NCI-H1105 treated with DMSO at 0.1 percent for 48 hours (cell line): ENCODE data around the gene CASP3.

Source experiments
- DNase-seq: peaks from one replicate; lab custom pipeline; 2025; lab: John Stamatoyannopoulos, UW

Gene CASP3

GRCh38 chr4:184649026-184649970, at the start of gene CASP3, which contains the start of gene PRIMPOL:
Gene CASP3, minus strand, starts transcription at chr4:184649447. Its CDS starts 10,994 bp downstream, at chr4:184638453.
Gene PRIMPOL, plus strand, starts transcription at chr4:184649738. Its CDS starts 7,403 bp downstream, at chr4:184657141.
- DNase-seq, result peak; percentile 89

DNA sequence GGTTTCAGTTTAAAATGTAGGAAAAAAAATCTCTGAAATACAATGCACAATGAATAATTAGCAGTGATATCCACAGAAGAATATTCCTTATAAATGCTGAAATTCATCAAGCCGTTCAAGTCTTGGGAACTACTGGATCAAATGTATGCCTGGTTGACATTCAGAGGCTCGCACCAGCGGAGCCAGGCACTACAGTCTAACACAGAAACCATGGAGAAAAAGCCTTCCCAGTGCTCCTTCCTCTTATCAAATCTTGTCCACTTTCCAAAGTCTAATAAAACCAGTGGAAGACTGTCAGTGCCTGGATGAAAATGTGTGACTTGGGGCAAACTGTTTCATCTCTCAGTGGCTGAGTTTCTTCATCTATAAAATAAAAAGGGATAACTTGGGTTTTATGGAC, 48.7 kb upstream of the CASP3 start:
- DNase-seq, result no peak

DNA sequence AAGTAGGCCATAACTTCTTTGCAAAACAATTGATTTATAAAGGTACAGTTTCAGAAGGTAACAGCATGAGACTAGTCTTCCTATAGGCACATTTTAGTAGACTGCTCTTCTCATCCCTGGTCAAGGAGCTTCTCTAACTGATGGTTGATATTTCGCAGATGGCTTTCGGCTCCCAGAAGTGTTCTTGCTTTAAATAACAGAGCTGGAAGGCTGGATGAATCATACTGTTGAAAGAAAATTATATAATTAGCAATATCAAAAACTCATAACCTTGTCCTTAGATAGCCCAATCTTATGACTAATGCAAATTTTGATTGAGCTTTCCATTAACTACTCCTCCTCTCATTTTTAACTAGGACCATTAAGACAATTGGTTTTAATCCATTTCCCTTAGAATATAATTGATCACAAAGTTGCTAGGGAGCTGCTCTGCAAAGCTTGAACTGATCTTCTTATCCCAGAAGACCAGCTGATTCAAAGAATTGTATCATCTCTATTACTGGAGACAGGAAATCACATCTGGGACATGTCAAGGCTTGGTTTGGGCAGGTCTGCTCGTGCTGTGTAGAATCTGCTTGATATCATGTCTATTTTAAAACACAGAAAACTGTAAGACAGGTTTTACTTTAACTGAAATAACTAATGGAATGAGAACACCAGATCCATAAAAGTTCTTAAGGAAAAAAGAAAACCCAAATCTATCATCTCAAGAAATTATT, 46.1 kb upstream of the CASP3 start:
- no peak for DNase-seq

- no peak for DNase-seq
Measured at GRCh38 chr4:184694412-184694956, 45.2 kb upstream of the CASP3 start.

DNA sequence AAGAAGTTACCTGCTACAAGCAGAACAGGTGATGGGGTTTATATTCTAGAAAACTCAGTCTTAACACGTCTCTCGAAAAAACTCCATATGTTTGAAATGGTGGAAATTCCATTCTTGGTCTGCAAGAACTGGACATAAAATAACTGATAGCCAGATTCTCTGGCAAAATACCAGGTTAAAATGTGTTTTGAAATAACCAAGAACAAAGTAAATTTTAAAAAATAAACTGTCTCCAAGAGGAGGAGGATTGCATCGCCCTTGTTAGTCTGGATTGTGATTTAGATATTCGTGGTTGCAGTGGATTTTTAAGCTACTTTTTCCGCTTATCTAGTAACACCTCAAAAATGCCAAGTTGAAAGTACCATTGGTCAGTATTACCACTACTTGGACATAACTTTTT, 43.8 kb upstream of the CASP3 start:
- DNase-seq, result no peak

DNA sequence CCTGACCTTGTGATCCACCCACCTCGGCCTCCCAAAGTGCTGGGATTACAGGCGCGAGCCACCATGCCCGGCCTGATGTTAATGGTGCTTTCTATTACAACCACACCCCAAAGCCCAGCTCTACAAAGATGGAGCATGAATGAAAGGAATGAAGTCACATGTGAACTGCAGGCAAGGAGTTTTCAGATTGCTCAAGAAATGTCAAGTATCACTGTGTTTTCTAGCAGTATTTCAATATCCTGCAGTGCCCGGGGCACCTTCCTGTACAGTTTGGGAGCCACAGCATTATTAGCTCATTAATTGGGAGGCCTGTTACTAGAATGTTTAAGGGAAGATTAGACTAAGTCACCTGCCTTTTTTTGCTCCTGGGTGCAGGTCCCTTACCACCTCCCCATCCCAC, 40.4 kb upstream of the CASP3 start:
- DNase-seq, result no peak

- DNase-seq, result no peak
Measured at GRCh38 chr4:184688447-184688846, 39.2 kb upstream of the CASP3 start.

DNA sequence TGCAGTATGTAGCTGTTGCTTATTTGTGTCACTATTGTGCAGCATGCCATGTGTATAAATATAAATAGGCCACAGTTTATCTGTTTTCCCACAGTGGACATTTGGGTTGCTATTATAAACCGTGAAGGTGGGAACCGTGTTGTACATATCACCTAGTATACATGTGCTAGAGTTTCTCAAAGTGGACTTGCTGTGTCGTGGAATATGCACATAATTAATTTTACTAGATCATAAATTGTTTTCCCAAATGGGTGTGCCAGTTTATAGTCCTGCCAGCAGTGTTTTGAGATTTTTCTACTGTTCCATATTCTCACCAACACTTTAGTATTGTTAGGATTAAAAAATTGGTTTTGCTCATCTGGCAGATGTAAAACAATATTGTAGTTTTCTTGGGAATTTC, 38.8 kb upstream of the CASP3 start:
- DNase-seq, result no peak

DNA sequence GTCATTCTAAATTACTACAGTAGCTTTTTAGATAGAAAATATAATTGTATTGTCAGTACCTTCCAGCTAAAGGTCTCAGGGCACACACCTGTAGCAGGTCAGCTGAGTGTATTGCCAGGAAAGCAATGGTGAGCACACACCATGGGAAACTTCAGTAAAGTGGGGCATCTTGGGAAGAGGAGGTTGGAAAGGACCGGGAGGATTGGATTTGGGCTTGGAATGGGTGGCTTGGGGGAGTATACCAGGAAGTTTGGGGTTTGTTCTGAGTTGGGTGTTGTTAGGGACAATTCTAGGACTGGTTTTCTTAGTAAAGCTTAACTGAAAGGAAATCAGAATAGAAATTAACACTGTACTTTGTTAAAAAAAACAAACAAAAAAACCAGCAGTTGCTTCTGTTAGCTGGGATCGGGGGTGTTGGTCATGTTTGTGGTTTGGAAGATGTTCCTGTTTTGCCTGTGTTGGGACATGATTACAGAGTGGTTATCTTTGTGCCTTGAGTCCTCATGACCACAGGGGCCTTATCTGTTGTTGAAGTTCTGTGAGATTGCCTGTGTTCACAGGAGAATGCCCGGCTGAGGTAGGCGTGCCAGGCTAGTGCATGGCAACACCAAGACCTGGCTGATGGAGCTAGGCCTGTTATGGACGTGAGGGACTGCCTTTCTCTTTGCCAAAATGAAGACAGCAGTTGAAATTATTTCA, 35.4 kb upstream of the CASP3 start:
- no peak for DNase-seq

DNA sequence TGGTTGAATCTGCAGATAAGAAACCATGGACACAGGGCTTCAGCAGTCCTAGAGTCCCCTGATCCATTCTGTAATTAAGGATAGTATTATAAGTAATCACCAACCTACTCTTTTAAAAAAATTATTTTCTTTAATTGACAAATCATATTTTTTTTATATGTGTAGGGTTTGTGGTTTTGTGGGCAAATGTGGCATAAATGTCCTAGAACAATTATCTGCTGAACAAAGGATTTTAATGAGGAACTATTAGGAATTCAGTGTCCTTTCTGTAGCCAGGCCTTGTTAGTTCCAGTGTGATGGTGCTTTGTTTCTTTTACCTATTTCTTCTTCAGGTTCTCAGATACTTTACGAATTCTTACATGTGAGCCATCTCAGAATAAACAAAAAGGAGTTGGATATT, 32.7 kb upstream of the CASP3 start:
- no peak for DNase-seq

- DNase-seq, result no peak
Measured at GRCh38 chr4:184680698-184681097, 31.5 kb upstream of the CASP3 start.

DNA sequence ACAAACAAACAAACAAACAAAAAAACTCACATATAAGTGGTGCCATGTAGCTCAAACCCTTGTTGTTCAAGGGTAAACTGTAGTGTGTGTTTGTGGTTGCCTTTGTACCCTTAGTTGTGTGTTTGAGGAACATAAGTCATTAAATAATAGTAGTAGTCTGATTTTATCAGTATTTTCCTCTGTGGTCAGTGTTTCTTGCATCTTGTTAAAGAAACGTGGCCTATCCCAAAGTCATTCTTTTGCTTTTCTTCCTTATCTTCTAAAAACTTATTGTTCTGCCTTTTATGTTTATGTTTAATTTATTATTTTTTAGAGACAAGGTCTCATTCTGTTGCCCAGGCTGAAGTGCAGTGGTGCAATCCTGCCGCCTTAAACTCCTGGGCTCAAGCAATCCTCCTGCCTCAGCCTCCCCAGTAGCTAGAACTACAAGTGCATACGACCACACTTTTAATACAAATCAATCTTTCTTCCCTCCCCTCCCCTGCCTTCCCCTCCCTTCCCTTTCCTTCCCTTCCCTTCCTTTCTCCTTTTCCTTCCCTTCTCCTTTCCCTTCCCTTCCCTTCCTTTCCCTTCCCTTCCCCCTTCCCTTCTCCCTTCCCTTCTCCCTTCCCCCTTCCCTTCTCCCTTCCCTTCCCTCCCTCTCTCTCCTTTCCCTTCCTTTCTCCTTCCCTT, 26.7 kb upstream of the CASP3 start:
- no peak for DNase-seq

DNA sequence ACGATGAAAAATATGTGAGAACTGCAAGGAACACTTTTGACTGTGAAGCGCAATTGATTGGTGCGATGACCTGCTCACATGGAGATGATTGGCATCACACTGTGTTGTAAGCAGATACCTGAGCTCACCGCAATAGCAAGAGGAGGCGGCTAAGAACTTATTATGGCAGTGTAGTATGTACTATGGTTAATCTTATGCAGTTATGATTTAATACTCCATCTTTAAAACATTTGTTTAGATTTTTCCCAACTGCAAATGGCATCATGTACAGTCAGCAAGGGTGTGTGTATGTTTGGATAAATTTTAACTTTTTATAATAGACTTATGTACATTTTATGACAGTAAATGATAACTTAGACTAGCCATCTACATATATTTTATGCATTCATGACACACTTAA, 25.8 kb upstream of the CASP3 start:
- DNase-seq, result no peak

- no peak for DNase-seq
Measured at GRCh38 chr4:184674011-184674410, 24.8 kb upstream of the CASP3 start.

GRCh38 chr4:184672741-184673140, 23.5 kb upstream of the CASP3 start:
- DNase-seq, result no peak

- DNase-seq, result no peak
Measured at GRCh38 chr4:184671101-184671500, 21.9 kb upstream of the CASP3 start.

DNA sequence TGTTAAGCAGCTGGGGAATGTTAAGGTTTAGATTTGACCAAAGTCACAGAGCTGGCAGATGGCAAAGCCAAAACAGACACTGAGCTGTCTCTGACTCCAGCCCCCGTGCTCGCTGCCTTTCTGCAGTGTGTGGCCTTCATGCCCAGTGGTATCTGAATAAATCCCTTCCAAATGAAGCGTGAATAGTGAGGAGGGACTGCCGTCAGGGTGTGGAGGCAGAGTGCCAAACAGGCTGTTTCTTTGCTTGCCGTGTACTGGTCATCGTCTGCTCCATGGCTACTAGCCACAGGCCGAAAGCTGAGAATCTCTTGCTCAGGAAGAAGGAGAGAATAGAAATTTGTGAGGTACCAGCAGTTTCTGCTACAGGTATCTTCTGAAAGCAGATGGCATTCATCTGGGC, 20.0 kb upstream of the CASP3 start:
- DNase-seq, result no peak

GRCh38 chr4:184668511-184669114, 19.4 kb upstream of the CASP3 start:
- DNase-seq, result no peak

GRCh38 chr4:184668096-184668495, 18.8 kb upstream of the CASP3 start:
- DNase-seq, result no peak

DNA sequence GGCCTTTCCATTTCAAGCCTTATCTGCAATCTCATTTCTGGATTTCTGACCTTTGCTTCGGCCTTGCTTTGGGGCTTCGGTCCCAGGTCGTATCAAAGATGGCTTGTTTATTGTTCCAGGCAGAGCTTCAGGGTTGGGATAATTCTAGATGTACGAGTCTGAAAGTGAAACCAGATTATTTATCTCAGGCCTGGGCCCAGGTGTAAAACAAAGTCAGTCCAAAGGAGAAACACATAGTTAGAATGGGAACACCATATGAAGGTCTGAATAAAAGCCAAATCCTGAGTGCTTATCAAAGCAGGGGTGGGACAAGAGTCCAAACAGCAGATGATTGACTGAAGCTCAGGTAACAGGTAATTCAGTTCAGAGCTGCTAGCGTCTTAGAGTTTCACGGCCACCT, 17.4 kb upstream of the CASP3 start:
- no peak for DNase-seq
